Activated CD4-positive, alpha-beta T cell treated with anti-CD3 and anti-CD28 coated beads, Interleukin-2, amount 50 U/mL, for 4 hours (primary cell): Measurements from ENCODE around the gene SMCO2.

ENCODE experiments used
- DNase-seq, 2 experiments: peaks; one replicate each; pipeline ENCODE4 v3.0.0-alpha.2; 2020

Gene SMCO2

DNA sequence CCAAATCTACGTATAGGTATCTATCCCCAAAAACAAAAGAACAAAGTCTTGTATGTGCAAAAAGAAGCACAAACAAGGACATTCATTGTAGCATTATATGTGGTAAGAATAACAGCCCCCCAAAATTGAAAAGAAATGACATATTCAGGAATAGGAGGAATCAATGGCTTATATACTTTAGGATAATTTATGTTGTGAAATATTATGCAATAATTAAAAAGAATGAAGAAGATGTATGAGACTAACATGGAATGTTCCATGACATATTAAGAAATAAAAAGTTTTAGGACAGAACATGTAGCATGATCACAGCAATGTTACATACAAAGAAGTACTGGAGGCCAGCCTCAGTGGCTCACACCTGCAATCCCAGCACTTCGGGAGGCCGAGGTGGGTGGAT lies 9.1 kb downstream of the SMCO2 start:
- DNase-seq, result no peak

DNA sequence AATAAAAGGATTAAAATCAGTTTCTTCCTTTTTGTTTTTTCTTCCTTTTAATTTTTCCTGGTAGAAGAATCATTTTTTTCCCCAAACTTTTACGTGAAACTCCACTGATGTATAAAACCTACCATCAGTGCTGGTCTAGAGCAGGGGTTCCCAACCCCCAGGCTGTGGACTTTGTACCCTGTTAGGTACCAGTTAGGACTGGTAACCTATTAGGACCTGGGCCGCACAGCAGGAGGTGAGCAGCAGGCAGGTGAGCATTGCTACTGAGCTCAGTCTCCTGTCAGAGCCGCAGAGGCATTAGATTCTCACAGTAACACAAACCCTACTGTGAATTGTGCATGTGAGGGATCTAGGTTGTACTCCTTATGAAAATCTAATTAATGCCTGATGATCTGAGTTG lies 10.1 kb downstream of the SMCO2 start:
- DNase-seq, result no peak

DNA sequence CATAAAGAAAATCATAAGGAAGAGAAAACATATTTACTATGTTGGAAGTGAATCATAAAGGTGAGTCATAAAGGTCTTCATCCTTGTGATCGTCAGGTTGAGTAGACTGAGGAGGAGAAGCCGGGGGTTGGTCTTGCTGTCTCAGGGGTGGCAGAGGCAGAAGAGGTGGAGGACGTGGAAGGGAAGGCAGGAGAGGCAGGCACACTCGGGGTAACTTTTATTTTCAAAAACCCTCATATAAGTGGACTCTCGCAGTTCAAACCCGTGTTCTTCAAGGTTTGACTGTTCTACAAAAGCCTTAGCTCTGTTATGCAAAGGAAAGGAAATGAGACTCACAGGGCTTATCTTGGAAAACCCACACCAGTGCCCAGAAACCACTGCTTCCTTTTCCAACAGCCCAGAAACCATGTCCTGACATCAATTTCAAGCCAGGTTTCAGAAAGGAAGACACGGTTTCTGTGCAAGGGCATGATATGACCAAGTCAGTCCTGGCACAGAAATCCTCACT lies 14.0 kb downstream of the SMCO2 start:
- DNase-seq, result peak; percentile 14 to 28

DNA sequence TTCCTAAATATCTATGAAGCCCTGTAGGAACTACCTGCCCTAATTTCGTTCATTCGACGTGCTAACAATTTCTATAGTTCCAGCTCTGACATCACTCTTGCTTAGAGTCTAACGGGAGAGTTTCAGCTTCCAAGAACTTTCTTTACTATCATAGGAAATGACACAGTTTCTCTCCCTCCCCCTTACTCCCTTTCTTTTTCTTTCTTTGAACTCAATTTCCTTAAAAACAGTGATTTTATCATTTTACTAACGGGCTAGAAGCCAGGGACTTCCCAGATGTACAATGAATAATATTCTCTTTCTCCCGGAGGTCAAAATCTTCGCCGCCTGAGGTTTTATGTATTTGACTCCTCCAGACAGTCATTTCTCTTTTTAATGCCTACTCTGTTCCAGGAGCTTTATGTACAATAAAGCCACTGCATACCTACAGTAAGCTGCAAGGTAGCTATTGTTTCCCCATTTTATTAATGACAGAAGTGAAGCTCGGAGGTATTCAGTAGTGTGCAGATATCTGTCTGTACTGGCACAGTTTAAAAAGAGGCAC lies 15.7 kb downstream of the SMCO2 start:
- DNase-seq, result no peak

DNA sequence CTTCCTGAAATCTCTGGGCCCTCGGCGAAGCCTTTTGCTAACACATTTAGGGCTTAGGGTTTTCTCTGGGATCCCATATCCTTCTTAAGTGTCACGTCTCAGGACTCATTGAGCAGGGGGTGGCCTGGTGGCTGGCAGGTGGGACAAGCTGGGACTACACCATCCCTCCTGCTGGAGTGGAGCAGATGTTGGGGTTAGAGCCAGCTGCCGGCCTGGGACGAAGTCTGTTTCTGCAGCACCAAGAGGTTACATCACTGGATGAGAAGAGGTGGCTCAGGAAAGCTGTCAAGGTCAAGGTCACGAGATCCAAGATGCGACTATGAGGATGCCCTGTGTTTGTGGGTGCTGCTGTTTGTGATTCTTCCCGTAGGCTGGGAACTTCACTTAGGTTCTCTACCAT lies 16.3 kb downstream of the SMCO2 start:
- no peak for DNase-seq

DNA sequence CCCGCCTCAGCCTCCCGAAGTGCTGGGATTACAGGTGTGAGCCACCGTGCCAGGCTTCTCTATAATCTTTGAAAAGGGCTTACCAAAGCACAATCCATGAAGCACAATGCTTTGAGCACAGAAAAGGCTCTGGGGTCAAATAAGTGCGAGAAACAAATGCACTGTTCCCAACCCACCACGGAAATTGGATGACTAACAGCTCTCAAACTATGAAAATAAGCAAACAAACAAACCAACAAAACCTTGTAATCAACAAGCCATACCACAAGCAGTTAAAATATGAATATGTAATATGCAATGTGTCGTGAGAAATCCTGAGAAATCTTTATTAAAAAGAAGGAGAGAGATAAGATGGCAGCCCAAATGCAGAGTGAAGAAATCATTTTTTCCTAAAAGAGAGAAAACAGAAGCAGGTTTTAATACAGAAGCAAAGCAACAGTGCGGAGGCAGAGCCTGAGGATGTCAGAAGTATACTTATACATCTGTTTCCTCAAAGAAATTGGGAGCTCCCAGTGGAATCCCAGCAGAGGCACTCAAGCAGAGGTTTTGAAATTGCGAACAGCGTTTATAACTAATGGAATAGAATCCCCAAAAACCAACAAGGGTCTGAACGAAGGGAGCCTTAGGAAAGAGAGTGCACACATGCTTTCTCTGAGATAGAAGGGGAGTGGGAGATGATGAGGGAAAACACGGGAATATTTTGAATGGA lies 17.1 kb downstream of the SMCO2 start:
- DNase-seq, result no peak

DNA sequence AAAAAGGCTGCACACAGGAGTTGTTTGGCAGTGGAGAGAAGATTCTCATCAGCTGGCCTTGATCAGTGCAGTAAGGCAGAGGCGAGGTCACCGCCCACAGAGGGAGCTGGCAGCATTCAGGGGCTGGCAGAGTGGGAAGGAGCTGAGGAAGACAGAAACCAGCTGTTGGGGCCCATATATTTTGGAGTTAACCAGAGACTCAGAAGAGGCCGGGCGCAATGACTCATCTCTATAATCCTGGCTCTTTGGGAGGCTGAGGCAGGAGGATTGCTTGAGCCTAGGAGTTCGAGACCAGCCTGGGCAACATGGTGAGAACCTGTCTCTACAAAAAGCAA lies 17.7 kb downstream of the SMCO2 start:
- no peak for DNase-seq

DNA sequence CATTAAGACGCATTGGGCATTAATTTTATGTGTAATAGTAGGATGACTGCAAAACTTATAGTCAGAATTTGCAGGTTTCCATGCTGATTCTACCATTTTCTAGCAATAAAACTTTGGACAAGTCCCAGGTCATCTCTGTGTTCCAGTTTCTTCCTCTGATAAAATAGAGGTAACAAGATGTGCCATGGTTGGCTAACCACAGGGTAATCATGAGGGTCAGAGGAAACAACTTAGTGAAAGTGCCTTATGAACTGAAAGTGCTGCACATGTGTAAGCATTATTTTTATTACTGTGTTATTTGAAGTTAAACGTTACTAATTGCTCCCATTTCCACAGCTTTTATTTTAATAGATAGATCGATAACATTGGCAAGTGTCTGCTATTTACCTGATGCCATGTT lies 21.1 kb downstream of the SMCO2 start:
- DNase-seq, result no peak

DNA sequence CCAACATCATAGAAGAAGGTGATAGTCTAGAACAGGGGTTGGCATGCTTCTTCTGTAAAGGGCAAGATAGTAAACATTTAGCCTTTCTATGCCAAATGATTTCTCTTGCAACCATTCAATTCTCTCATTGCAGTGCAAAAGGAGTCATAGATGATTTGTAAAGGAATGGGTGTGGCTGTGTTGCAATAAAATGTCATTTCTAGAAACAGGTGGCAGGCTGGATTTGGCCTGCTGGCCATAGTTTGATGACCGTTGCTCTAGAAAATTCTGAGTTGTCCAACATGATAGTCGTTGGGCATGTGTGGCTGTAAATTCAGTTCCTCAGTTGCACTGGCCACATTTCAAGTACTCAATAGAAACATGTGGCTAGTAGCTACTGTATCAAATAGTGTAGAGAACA lies 21.7 kb downstream of the SMCO2 start:
- no peak for DNase-seq

DNA sequence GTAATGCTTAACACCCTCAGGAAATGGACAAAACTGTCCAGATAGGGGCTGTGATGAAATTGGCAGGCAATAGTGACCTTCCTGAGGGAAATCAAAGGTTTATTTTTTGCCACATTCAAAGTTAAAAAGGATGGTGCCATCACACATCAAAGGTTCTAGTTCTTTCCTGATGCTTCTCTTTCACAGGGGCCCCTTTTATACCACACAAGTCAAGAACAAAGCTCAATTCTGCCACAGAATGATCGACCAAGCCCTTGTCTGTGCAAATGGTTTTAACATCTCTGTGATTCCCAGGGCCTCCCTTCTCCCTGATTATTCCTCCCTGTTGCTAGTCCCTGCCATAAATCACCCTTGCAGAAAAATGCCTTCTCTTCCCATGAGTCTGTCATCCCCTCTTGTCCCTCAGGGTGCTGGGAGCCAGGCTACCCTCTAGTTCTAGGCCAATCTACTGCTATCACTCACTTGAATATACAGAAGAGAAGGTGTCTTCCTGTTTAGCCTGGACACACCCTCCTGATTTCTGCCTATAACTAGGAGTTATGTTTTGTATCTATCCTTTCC lies 22.7 kb downstream of the SMCO2 start:
- DNase-seq, result no peak

DNA sequence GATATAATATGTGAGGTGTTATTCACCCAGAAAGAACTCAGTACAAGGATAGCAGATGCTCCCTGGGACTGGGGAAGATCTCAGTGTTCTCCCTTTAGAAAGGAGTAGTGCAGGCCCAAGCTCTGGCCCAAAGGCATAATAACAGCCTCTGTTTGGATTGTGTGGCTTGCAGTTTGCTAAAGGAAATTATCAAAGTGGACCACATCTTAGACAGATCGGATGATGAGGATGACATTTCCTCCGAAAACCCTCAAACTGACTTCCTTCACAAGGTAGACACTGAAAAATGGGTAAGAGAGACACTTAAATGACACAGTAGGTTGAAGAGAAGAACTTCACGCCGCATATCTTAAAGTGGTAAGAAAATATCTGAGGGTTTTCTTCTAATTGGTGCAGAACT lies 26.1 kb downstream of the SMCO2 start:
- no peak for DNase-seq

DNA sequence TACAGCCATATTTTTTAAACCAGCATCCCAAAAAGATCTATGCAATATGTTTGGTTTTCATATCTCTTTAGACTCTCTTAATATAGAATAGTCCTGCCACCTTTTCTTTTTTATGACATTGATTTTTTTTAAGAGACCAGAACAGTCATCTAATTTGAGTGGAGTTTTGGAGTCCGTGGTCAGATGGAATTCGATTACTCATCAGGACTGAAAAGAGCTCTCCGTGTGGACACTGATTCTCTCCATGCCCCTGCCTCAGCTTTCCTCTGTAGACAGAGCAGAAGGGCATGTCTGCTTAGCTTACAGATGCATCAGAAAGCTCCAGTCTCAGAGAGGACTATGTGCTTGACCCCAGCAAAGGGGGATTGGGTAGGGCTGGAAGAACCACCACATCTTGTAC lies 27.8 kb downstream of the SMCO2 start:
- no peak for DNase-seq

DNA sequence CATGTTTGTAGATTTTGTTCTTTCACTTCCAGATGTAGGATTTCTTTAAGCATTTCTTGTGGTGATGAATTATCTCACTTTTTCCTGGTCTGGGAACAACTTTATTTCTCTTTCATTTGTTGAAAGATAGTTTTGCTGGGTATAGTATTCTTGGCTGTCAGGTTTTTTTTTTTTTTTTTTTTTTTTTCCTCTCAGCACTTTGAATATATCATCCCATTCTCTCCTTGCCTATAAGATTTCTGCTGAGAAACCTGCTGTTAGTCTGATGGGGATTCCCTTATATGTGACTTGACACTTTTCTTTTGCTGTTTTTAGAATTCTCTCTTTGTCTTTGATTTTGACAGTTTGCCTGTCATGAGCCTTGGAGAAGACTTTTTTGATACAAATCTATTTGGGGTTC lies 30.5 kb downstream of the SMCO2 start:
- DNase-seq, result no peak

DNA sequence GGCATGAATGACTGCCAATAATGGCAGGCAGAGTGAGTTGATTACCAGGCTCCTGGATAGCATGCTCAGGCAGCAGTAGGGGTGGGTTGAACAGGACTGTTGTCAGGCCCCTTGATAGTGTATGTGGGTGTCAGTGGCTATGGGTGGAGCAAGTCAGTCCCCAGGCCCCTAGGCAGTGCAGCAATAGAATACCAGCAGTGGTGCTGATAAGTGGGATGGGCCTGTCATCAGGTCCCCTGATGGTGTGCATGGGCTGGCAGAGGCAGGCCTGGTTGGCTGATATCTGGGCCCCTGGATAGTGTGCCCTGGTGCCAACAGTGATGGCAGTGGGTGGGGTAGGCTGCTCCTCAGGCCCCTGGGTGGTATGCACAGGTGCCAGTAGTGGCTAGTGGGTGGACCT lies 32.4 kb downstream of the SMCO2 start:
- no peak for DNase-seq

DNA sequence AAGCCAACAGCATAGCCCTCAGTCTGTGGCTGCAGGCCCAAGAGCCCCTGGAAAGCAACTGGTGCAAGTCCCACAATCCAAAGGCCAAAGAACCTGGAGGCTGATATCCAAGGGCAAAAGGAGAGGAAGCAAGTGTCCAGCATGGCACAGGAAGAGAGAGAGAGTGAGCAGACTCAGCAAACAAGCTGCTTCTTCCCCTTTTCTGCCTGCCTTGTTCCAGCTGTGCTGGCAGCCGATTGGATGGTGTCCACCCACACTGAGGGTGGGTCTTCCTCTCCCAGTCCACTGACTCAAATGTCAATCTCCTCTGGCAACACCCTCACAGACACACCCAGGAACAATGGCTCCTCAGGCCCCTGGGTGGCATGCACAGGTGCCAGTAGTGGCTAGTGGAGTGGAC lies 33.5 kb downstream of the SMCO2 start:
- no peak for DNase-seq

DNA sequence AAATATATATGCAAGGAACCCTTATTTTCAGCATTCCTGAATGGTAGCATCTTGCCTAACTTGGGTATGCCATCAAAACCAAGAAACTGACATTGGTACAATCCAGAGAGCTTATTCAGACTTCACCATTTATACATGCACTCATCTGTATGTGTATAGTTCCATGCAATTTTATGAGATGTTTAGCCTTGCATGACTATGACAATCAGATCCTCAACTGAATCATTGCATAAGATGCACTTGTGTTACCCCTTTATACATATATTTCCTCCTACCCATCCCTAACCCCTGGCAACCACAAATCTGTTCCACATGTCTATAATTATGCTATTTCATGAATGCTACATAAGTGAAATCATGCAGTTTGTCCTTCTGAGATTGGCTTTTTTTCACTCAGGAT lies 40.4 kb downstream of the SMCO2 start:
- no peak for DNase-seq

DNA sequence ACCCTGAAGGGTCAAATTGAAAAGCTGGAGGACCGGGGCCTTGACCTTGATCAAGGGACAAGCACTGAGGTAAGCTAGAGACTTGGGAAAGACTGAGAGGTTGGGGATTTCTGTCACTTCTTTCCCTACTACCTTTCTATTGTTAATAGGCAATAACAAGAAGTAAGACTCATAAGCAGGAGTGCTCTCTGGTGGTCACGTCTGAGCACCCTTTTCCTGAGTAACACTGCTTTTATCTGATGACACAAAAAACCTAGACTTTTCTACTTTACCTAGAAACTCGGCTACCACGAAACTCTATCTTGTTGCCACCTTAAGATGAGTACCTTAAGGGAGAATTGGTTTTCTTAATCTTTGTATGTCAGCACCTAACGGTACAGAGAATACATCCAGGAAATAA lies 41.9 kb downstream of the SMCO2 start:
- no peak for DNase-seq

DNA sequence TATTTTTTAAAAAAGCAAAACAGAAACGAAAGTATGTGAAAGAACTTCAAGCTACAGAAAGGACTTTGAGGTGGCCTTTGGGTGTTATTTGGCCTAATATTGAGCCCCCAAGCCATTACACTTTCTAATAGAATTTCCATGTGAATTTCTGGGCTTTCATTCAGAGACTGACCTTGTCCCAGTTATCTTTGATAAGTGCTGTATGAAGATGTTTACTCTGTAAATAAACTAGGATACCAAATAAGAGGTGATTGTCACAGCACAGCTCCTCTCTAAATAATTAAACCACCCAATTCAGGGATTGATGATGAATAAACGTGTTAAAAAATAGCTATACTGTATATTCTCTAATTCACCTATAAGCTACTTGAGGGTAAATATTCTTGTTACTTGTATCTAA lies 44.7 kb downstream of the SMCO2 start:
- DNase-seq, result no peak

DNA sequence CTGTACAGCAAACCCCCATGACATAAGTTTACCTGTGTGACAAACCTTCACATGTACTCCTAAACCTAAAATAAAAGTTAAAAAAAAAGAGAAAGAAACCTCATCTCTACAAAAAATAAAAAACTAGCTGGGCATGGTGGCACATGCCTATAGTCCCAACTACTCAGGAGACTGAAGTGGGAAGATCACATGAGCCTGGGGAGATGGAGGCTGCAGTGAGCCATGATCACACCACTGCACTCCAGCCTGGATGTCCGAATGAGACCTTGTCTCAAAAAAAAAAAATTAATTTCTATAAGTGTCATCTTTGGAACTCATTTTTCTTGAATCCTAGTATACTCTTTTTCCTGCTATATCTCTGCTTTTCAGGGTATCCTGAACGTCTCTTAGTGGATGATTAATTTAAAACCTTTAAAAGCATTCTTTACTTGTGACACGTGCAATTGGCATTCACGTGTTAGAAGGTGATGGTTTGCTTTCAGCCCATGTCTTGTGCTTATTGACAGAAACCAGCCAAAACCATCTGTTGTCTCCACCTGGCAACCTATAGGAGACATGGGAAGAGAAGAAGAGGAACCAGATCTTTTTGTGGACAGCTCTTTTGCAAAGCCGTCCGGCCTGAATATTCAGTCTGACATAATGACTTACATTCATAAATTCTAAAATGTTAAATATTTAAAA lies 46.9 kb downstream of the SMCO2 start:
- no peak for DNase-seq

DNA sequence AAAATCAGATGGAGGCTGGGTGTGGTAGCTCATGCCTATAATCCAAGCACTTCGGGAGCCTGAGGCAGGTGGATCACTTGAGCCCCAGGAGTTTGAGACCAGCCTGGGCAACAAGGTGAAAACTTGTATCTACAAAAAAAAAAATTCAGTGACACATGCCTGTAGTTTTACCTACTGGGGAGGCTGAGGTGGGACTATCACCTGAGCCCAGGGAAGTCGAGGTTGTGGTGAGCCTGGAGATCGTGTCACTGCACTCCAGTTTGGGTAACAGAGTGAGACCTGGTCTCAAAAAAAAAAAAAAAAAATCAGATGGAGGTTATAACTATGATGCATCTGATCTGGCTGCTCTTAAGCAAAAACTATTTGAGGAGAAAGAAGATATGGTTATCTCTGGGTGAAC lies 50.9 kb downstream of the SMCO2 start:
- no peak for DNase-seq

DNA sequence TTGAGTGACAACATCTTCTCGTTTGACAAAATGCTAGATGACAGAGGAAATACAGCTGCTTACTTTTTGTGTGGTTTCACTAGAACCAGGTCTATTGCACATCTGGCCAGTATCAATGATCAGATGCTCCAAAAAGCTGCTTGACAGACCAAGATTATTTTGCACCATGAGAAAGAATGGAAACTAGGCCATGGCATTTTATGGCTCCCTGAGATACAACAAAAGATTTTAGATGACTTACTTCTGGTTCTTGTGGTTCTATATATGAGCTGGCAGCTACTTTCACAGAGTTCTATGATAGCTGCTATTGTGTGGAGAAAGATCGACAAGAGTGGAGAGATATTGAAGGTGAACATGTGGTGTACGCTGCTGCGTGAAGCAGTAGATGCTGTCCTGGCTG lies 51.6 kb downstream of the SMCO2 start:
- DNase-seq, result no peak

DNA sequence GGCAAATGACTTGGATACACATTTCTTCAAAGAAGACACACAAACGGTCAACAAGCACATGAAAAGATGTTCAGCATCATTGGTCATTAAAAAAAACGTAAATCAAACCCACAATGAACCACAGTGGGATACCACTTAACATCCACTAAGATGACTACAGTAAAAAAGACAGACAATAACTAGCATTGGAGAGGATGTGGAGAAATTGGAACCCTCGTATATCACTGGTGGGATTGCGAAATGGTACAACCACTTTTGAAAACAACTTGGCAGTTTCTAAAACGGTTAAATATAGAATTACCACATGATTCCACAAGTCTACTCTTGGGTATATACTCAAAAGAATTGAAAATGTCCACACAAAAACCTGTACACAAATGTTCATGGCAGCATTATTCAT lies 52.2 kb downstream of the SMCO2 start:
- DNase-seq, result no peak

DNA sequence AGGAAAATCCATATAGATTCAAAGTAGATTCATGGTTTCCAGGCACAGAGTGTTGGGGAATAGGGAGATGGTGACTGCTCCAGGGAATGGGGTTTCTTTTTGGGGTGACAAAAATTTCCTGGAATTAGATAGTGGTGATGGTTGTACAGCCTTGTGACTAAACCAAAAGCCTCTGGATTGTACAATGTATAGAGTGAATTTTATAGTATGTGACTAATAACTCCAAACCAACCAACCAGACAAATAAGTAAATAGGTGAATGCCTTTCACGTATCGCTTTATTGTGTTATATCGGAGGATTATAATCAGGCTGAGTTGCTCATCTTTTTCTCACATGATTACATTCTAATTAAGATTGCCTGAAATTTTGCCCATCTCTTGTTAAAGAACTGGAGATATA lies 52.8 kb downstream of the SMCO2 start:
- no peak for DNase-seq

DNA sequence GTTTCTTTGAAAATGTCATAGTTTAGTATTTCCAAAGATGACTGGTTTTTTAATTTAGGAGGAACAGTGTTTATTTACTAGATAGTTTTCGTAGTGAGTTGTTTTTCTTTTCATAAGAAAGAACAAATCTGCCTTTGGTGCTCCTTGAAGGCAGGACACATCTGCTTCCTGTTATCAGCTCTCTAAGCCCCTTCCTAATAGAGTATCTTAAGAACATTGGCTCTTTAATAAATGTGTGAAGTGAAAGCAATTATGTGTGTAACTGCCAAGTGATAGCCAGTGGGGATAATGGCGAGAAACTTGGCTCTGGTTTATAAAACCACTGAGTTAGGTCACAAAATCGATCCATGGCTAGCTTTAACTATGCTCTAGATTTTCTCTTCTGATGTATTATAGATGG lies 54.0 kb downstream of the SMCO2 start:
- DNase-seq, result no peak
